CD14-positive monocyte (primary cell): ENCODE results near the gene ZNF512. TPM values are rescaled to one million over a fixed set of nuclear protein-coding genes. Genes with fewer than 3 reads are reported as not detected.
"Not testable (repeated sequence)": the region's sequence is repeated elsewhere in the genome, so short reads cannot be mapped to it uniquely, and the experiment has no call there.

Source experiments
- DNase-seq, 3 donors: peaks; one replicate each; pipeline ENCODE4 v3.0.0-alpha.2; 2011 to 2022
- H2AFZ ChIP-seq: 2 replicates; pipeline ENCODE4 v1.6.0; 2012; ENCODE audit warnings: mild to moderate bottlenecking, low read depth, low read length, inconsistent platforms; ENCODE audit not compliant: insufficient read depth, poor library complexity, severe bottlenecking
- H3K27ac ChIP-seq, 2 donors: 1 replicate in 1 of 2; 2 replicates in 1 of 2; pipeline ENCODE4 v1.5.1; 2012 to 2013; ENCODE audit warnings: low read length in 2 of 2, control low read depth in 1 of 2, inconsistent platforms in 1 of 2, low read depth in 1 of 2, mild to moderate bottlenecking in 1 of 2
- H3K27me3 ChIP-seq, 2 donors: one replicate each; pipeline versions ENCODE4 v1.6.0 to v1.6.1; 2011 to 2013; ENCODE audit warnings: low read length in 2 of 2; ENCODE audit not compliant: control insufficient read depth in 2 of 2, insufficient read depth in 2 of 2
- H3K36me3 ChIP-seq, 2 donors: replicated peaks in 1 of 2; 1 replicate in 1 of 2; 2 replicates in 1 of 2; pipeline versions ENCODE4 v1.5.1 to v1.6.1; 2012 to 2013; ENCODE audit warnings: low read length in 2 of 2, control low read depth in 1 of 2, inconsistent platforms in 1 of 2, mild to moderate bottlenecking in 1 of 2; ENCODE audit not compliant: insufficient read depth in 2 of 2, control insufficient read depth in 1 of 2
- H3K4me1 ChIP-seq, 2 donors: 1 replicate in 1 of 2; 2 replicates in 1 of 2; pipeline versions ENCODE4 v1.5.1 to v1.6.1; 2012 to 2013; ENCODE audit warnings: low read length in 2 of 2, control low read depth in 1 of 2, inconsistent platforms in 1 of 2, mild to moderate bottlenecking in 1 of 2, moderate library complexity in 1 of 2; ENCODE audit not compliant: insufficient read depth in 2 of 2, control insufficient read depth in 1 of 2
- H3K4me2 ChIP-seq: replicated peaks from 2 replicates; pipeline ENCODE3; 2012; ENCODE audit warnings: low read length, moderate library complexity, mild to moderate bottlenecking; ENCODE audit not compliant: poor library complexity, severe bottlenecking; ENCODE audit errors: extremely low read depth
- H3K4me3 ChIP-seq, 3 experiments: fragments of 200-600 bp in 1 of 3; sonication (generic) in 1 of 3; replicated peaks in 1 of 3; 1 replicate in 2 of 3; 2 replicates in 1 of 3; pipeline ENCODE4 v1.5.1; 2011 to 2013; ENCODE audit warnings: low read length in 3 of 3, mild to moderate bottlenecking in 3 of 3, control low read depth in 2 of 3, low read depth in 2 of 3, inconsistent platforms in 1 of 3, moderate library complexity in 1 of 3
- H3K79me2 ChIP-seq: 2 replicates; pipeline ENCODE4 v1.6.0; 2012; ENCODE audit warnings: mild to moderate bottlenecking, control low read depth, inconsistent platforms, low read length, moderate library complexity; ENCODE audit not compliant: insufficient read depth
- H3K9ac ChIP-seq: 2 replicates; pipeline ENCODE4 v1.6.0; 2017; ENCODE audit warnings: low read length, mild to moderate bottlenecking; ENCODE audit not compliant: insufficient read depth, poor library complexity, severe bottlenecking
- H3K9me3 ChIP-seq, 2 donors: replicated peaks in 1 of 2; 1 replicate in 1 of 2; 2 replicates in 1 of 2; pipeline versions ENCODE4 v1.5.1 to v1.6.1; 2012 to 2013; ENCODE audit warnings: low read length in 2 of 2, control low read depth in 1 of 2; ENCODE audit not compliant: control insufficient read depth in 1 of 2, insufficient read depth in 1 of 2
- H4K20me1 ChIP-seq: 2 replicates; pipeline ENCODE4 v1.6.0; 2012; ENCODE audit warnings: mild to moderate bottlenecking, low read length, control low read depth, moderate library complexity; ENCODE audit not compliant: insufficient read depth
- H3K27ac Mint-ChIP-seq, 7 donors: one replicate each; pipeline ENCODE4 v1.8.0; 2020; ENCODE audit warnings: mild to moderate bottlenecking in 7 of 7, mixed read lengths in 7 of 7, moderate library complexity in 6 of 7, inconsistent platforms in 2 of 7
- H3K27me3 Mint-ChIP-seq, 3 donors: one replicate each; pipeline ENCODE4 v1.8.0; 2021 to 2022; ENCODE audit warnings: low read depth in 3 of 3, mild to moderate bottlenecking in 3 of 3, mixed read lengths in 3 of 3, moderate library complexity in 3 of 3, inconsistent platforms in 1 of 3
- H3K36me3 Mint-ChIP-seq, 2 donors: one replicate each; pipeline ENCODE4 v1.8.0; 2020; ENCODE audit warnings: mixed read lengths in 2 of 2, inconsistent platforms in 1 of 2, mild to moderate bottlenecking in 1 of 2
- H3K4me1 Mint-ChIP-seq: one replicate; pipeline ENCODE4 v1.8.0; 2020; ENCODE audit warnings: mild to moderate bottlenecking, mixed read lengths
- H3K4me3 Mint-ChIP-seq, 2 donors: one replicate each; pipeline ENCODE4 v1.8.0; 2020; ENCODE audit warnings: mild to moderate bottlenecking in 2 of 2, mixed read lengths in 2 of 2, moderate library complexity in 1 of 2
- H3K9me3 Mint-ChIP-seq, 7 donors: one replicate each; pipeline ENCODE4 v1.8.0; 2020 to 2022; ENCODE audit warnings: mixed read lengths in 7 of 7, mild to moderate bottlenecking in 6 of 7, moderate library complexity in 6 of 7, inconsistent platforms in 2 of 7
- CTCF ChIP-seq: fragments of 200-600 bp; IDR thresholded peaks from one replicate; pipeline ENCODE4 v1.8.0; 2022; ENCODE audit warnings: antibody characterized with exemption, mild to moderate bottlenecking
- WGBS: methylation state at CpG from one replicate; pipeline ENCODE4 v1.1.5; 2013; ENCODE audit warnings: missing lambda C conversion rate; ENCODE audit not compliant: insufficient coverage; 5-methylcytosine and 5-hydroxymethylcytosine counted together
- intact Hi-C, 2 donors: fragments of 100-400 bp; cut with micrococcal nuclease; formaldehyde crosslinking; loops; one replicate each; pipeline versions ENCODE4 v1.15.0 to v1.15.1; 2023
- polyA plus RNA-seq, 3 donors: library from polyadenylated mRNA; depleted of rRNA in 1 of 3; unstranded in 2 of 3; stranded (reverse) in 1 of 3; fragments of 300-500 nt in 2 of 3; fragments of >200 nt in 1 of 3; fragmentation: Illumina TruSeq in 2 of 3; gene quantifications; 1 replicate in 2 of 3; 2 replicates in 1 of 3; pipeline ENCODE4 v1.2.3, GENCODE V29; 2012 to 2021

Gene ZNF512
- polyA plus RNA-seq, 3 donors = 6.7 to 13.1 (median 12.8) TPM

- peaks cover 0 to 28% of the 10 kb centered on the region in 2 donors for H3K36me3 ChIP-seq
- H4K20me1 ChIP-seq = peaks cover 51% of the 10 kb centered on the region
- no peaks in the 10 kb centered on the region for H3K27me3 ChIP-seq
- 100% methylated on average over 1 of the region's 2 CpGs for WGBS
- Mint-ChIP-seq H3K27me3 (no peaks in the 10 kb centered on the region), H3K9me3 (peaks cover 34 to 44% (median 41%) of the 10 kb centered on the region in 7 donors), H3K4me3 (no peak overlapping the region), H3K4me1 (peaks cover 26% of the 10 kb centered on the region), H3K36me3 (peaks cover 27 to 50% of the 10 kb centered on the region in 2 donors), H3K27ac (peak overlapping the region in 1 of 7 donors; percentile 37)
- intact Hi-C loops = no loop called here
- peaks cover 14 to 17% of the 10 kb centered on the region in 2 donors for H3K4me1 ChIP-seq
- no peak overlapping the region for H3K27ac ChIP-seq
- no peak for TF ChIP-seq CTCF
- H3K9me3 ChIP-seq = peaks cover 15 to 46% of the 10 kb centered on the region in 2 donors
- H3K4me2 ChIP-seq = no peak overlapping the region
- no peak overlapping the region for H2AFZ ChIP-seq
- no peak overlapping the region for H3K9ac ChIP-seq
- no peak overlapping the region for H3K4me3 ChIP-seq
- peaks cover 99% of the 10 kb centered on the region for H3K79me2 ChIP-seq
- no peak for DNase-seq
Measured at GRCh38 chr2:27593240-27593639, 10.4 kb downstream of the ZNF512 start.

DNA sequence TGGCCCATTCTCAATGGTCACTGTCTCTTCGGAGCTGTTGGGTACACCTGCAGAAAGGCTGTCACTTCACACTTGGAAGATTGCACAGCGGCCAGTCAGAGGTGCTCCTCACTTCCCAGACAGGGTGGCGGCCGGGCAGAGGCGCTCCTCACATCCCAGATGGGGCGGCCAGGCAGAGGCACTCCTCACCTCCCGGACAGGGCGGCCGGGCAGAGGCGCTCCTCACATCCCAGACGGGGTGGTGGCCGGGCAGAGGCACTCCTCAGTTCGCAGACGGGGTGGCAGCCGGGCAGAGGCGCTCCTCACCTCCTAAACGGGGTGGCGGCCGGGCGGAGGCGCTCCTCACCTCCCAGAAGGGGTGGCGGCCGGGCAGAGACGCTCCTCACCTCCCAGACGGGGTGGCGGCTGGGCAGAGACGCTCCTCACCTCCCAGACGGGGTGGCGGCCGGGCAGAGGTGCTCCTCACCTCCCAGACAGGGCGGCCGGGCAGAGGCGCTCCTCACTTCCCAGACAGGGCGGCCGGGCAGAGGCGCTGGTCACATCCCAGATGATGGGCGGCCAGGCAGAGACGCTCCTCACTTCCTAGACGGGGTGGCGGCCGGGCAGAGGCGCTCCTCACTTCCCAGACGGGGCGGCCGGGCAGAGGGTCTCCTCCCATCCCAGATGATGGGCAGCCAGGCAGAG lies 11.3 kb downstream of the ZNF512 start:
- Mint-ChIP-seq H3K9me3 (peaks cover 34 to 44% (median 41%) of the 10 kb centered on the region in 7 donors), H3K27ac (peak overlapping the region in 1 of 7 donors; percentile 58), H3K36me3 (peaks cover 28 to 54% of the 10 kb centered on the region in 2 donors), H3K4me1 (peaks cover 35% of the 10 kb centered on the region)
- H3K4me2 ChIP-seq, H3K27me3 ChIP-seq, intact Hi-C loops, H3K4me3 Mint-ChIP-seq, DNase-seq, H3K9ac ChIP-seq, H3K27me3 Mint-ChIP-seq, H3K4me3 ChIP-seq, H3K27ac ChIP-seq, H2AFZ ChIP-seq: not testable (repeated sequence)
- 99% methylated on average over 33 of the region's 45 CpGs for WGBS
- H3K36me3 ChIP-seq = peaks cover 0 to 28% of the 10 kb centered on the region in 2 donors
- H3K9me3 ChIP-seq = peaks cover 15 to 46% of the 10 kb centered on the region in 2 donors
- peaks cover 52% of the 10 kb centered on the region for H4K20me1 ChIP-seq
- peaks cover 22 to 26% of the 10 kb centered on the region in 2 donors for H3K4me1 ChIP-seq
- peaks cover 99% of the 10 kb centered on the region for H3K79me2 ChIP-seq

DNA sequence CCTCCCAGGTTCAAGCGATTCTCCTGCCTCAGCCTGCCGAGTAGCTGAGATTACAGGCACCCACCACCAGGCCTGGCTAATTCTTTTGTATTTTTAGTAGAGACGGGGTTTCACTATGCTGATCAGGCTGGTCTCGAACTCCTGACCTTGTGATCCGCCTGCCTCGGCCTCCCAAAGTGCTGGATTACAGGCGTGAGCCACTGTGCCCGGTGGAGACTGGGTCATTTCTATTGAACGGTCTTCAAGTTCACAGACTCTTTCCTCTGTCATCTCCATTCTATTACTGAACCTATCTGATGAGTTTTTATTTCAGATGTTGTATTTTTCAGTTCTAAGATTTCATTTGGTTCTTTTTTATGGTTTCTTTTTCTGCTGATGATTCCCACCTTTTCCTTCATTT lies 12.6 kb downstream of the ZNF512 start:
- H3K27ac ChIP-seq, intact Hi-C loops, H3K27ac Mint-ChIP-seq, H2AFZ ChIP-seq, H3K4me2 ChIP-seq, H3K9ac ChIP-seq, H3K4me3 ChIP-seq, DNase-seq, H3K4me3 Mint-ChIP-seq, H3K27me3 ChIP-seq, H3K27me3 Mint-ChIP-seq: not testable (repeated sequence)
- H3K9me3 ChIP-seq = peaks cover 15 to 45% of the 10 kb centered on the region in 2 donors
- peaks cover 22 to 27% of the 10 kb centered on the region in 2 donors for H3K4me1 ChIP-seq
- H3K9me3 Mint-ChIP-seq = peaks cover 29 to 42% (median 37%) of the 10 kb centered on the region in 7 donors
- 100% methylated on average over 7 of the region's 9 CpGs for WGBS
- peaks cover 7 to 29% of the 10 kb centered on the region in 2 donors for H3K36me3 ChIP-seq
- peaks cover 40 to 60% of the 10 kb centered on the region in 2 donors for H3K36me3 Mint-ChIP-seq
- H3K4me1 Mint-ChIP-seq = peaks cover 37% of the 10 kb centered on the region
- H3K79me2 ChIP-seq = peaks cover 97% of the 10 kb centered on the region
- peaks cover 56% of the 10 kb centered on the region for H4K20me1 ChIP-seq
